ENCODE measurements around the gene USP47. TPM values are rescaled to one million over a fixed set of nuclear protein-coding genes. Genes with fewer than 3 reads are reported as not detected.
A peak's percentile ranks its signal among the peaks of the same experiment; 100 is the strongest.

The USP47 gene
- total RNA-seq, 1 donor from 2014 or later: 54.0 TPM

DNA sequence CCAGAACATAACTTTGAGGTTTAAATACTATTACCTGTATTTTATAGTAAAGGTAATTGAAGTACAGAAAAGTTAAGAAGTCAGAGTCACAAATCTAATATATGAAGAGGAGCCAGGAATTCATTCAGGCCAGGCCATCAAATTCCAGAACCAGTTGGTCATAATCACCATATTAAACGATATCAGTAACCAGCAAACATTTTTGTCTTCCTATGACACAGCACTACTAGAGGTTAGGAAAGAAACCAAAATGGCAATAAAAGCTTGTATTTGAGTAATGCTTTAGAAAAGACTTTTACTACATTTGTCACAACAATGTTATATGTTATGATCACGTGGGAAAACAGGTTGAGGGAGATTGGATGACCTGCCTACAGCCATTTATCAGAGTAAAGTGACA is 104.4 kb downstream of the USP47 start:
- intact Hi-C loops (cut with micrococcal nuclease): no loop called here
- Mint-ChIP-seq H3K4me1 (peaks cover 2% of the 10 kb centered on the region), H3K36me3 (ENCODE audit: low read depth) (peaks cover 27% of the 10 kb centered on the region), H3K27ac (no peak overlapping the region), H3K9me3 (no peaks in the 10 kb centered on the region), H3K27me3 (no peaks in the 10 kb centered on the region), H3K4me3 (no peak overlapping the region)
- DNase-seq: no peak

DNA sequence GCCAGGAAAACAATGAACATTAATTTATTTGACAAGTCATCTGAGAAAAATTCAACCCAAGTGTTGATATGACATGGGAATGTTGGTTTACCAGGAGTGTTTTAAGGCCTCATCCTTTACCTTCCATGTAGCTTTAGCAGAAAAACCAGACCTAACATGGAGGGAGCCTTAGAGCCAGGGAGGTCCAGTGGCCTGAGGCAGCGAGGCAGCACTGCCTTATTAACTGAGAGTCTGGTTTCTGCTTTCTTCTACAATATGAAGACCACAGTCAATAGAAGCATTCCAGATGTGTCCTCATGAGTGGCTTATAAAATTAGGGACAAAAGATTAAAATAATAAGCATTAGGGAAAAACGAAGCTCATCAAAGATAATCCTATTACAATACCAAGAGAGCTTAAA is 105.1 kb downstream of the USP47 start:
- H3K9me3 Mint-ChIP-seq: no peaks in the 10 kb centered on the region
- no peaks in the 10 kb centered on the region for H3K27me3 Mint-ChIP-seq
- intact Hi-C loops (cut with micrococcal nuclease): no loop called here
- DNase-seq: no peak
- peaks cover 2% of the 10 kb centered on the region for H3K4me1 Mint-ChIP-seq
- no peak overlapping the region for H3K27ac Mint-ChIP-seq
- H3K36me3 Mint-ChIP-seq (ENCODE audit: low read depth): peaks cover 31% of the 10 kb centered on the region
- no peak overlapping the region for H3K4me3 Mint-ChIP-seq

DNA sequence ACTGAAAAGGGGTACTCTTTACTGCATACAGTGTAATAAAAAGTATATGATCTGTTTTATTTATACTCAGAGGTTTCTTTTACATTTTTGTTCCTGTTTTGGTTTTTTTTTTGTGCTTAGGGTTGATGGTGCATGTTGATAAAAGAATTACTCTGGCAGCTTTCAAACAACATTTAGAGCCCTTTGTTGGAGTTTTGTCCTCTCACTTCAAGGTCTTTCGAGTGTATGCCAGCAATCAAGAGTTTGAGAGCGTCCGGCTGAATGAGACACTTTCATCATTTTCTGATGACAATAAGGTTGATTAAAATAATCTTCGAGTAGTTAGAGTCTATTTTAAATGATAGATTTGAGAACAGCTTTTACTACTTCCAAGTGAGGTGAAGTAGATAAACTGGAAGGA is 106.1 kb downstream of the USP47 start:
- H3K9me3 Mint-ChIP-seq: no peaks in the 10 kb centered on the region
- H3K27ac Mint-ChIP-seq: no peak overlapping the region
- peaks cover 2% of the 10 kb centered on the region for H3K4me1 Mint-ChIP-seq
- peaks cover 33% of the 10 kb centered on the region for H3K36me3 Mint-ChIP-seq (ENCODE audit: low read depth)
- no peak for DNase-seq
- intact Hi-C loops (cut with micrococcal nuclease): no loop called here
- no peak overlapping the region for H3K4me3 Mint-ChIP-seq
- no peaks in the 10 kb centered on the region for H3K27me3 Mint-ChIP-seq

DNA sequence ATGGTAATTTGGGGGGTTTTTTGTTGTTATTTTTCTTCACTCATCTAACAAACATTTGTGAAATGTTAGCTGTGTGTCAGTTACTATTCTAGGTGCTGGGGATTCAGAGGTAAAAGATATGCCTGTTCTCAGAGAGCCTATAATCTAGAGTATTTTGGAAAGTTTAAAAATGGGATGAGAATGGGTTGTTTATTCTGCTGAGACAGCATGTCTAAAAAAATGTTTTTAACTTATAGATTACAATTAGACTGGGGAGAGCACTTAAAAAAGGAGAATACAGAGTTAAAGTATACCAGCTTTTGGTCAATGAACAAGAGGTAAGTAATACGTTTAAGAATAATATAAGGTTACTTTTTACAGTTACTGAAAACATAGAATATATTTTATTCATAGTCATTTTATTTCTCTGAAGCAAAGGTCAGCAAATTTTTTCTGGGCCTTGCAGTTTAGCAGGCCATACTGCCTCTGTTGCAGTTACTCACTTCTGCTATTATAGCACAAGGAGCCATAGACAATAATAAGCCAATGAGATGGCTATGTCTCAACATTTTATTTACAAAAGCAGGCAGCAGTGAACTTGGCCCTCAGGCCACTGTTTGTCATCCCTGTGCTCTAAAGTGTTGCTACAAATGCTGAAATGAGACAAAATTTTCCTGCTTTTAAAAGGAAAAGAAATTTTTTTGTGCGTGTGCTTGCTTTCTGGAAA is 106.6 kb downstream of the USP47 start:
- Mint-ChIP-seq H3K27ac (no peak overlapping the region), H3K4me3 (no peak overlapping the region), H3K27me3 (no peaks in the 10 kb centered on the region), H3K36me3 (ENCODE audit: low read depth) (peaks cover 35% of the 10 kb centered on the region), H3K9me3 (no peaks in the 10 kb centered on the region), H3K4me1 (peaks cover 2% of the 10 kb centered on the region)
- intact Hi-C loops (cut with micrococcal nuclease): no loop called here
- DNase-seq: no peak

DNA sequence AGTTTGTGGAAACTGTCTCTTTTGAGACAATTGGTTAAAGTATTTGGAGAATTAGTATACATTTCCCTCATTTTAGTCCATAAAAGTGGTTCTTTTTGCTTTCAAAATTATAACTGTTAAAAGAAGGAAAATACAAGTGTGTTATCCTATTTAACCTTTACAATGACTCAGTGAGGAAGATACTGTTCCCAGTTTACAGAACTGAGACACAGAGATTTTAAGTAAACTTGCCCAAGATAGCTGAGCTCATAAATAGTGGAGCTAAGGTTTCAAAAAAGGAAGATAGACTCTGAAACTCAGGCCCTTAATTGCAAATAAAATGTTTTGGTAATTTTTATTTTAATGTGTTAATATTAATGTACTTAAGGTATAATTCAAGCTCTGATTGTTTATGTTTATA is 107.7 kb downstream of the USP47 start:
- no peak overlapping the region for H3K27ac Mint-ChIP-seq

DNA sequence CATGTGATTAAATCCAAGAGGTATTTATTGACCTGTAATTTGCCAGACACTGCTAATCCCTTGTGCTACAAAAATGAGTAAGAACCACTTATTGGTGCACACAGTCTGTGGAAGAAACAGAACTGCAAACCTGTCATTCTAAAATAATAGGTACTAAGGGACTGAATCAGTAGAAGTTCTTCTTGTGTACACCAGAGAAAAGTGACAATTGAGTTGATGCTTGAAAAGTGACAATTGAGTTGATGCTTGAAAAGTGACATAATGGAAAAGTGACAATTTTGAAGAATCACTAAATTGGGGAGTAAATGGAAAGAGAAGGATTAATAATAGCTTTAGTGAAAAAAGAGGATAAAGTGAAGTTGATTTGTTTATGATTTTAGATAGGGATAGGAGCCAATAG is 110.3 kb downstream of the USP47 start:
- Mint-ChIP-seq H3K4me1 (no peaks in the 10 kb centered on the region), H3K4me3 (no peak overlapping the region), H3K9me3 (no peaks in the 10 kb centered on the region), H3K27ac (no peak overlapping the region), H3K36me3 (ENCODE audit: low read depth) (peaks cover 57% of the 10 kb centered on the region), H3K27me3 (no peaks in the 10 kb centered on the region)
- DNase-seq: no peak
- intact Hi-C loops (cut with micrococcal nuclease): no loop called here

More for the DNA sequence above, 107.7 kb downstream of the USP47 start:
- DNase-seq: no peak
- H3K27me3 Mint-ChIP-seq: no peaks in the 10 kb centered on the region
- peaks cover 2% of the 10 kb centered on the region for H3K4me1 Mint-ChIP-seq
- peaks cover 40% of the 10 kb centered on the region for H3K36me3 Mint-ChIP-seq (ENCODE audit: low read depth)
- no peak overlapping the region for H3K4me3 Mint-ChIP-seq
- no peaks in the 10 kb centered on the region for H3K9me3 Mint-ChIP-seq
- intact Hi-C loops (cut with micrococcal nuclease): no loop called here

DNA sequence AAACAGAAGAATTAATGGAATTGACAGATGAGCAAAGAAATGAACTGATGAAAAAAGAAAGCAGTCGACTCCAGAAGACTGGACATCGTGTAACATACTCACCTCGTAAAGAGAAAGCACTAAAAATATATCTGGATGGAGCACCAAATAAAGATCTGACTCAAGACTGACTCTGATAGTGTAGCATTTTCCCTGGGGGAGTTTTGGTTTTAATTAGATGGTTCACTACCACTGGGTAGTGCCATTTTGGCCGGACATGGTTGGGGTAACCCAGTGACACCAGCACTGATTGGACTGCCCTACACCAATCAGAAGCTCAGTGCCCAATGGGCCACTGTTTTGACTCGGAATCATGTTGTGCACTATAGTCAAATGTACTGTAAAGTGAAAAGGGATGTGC is 114.2 kb downstream of the USP47 start:
- H3K4me3 Mint-ChIP-seq: no peak overlapping the region

DNA sequence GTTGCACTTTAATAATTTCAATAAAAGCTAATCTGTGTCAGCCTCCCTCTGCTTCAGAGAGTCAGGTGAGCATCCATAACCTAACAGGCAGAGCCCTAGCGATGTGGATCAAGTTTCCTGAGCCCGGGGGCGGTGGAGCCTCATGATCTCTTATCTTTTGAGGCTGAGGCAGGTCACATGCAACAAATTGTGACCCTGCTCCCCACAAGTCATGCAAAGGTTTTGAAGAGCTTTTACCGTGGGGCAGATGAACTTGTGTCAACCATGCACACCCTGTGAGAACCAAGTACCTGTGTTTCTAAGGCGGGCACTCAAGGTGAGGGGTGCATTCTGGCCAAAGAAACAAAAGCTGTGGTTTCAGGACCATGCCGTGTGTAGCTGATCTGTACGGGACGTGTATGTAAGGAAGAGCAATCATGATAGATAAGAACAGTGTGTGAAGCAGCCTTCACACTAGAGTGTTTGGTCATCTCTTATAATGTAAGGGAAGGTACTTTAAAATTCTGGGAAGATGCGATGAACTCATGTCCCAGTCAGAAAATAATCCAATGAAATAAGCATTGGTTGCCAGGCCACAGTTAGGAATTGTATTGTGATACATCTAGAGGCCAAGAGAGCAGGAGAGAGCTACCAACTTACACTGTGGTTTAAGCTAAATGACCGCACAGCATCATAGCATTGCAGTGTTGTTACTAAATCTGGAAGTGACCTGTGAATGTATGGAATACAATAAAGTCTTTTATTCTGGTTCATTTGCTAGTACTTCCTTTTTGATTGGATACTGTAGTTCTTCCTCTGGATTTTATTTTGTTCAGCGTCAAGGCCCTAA is 116.8 kb downstream of the USP47 start:
- Mint-ChIP-seq H3K4me1 (peaks cover 31% of the 10 kb centered on the region), H3K36me3 (ENCODE audit: low read depth) (peaks cover 33% of the 10 kb centered on the region), H3K27ac (no peak overlapping the region), H3K9me3 (no peaks in the 10 kb centered on the region), H3K4me3 (no peak overlapping the region), H3K27me3 (no peaks in the 10 kb centered on the region)
- intact Hi-C loops (cut with micrococcal nuclease): no loop called here
- DNase-seq: peak; percentile 49

More for the DNA sequence above, 114.2 kb downstream of the USP47 start:
- no peaks in the 10 kb centered on the region for H3K9me3 Mint-ChIP-seq
- intact Hi-C loops (cut with micrococcal nuclease): no loop called here
- no peak overlapping the region for H3K27ac Mint-ChIP-seq
- peaks cover 23% of the 10 kb centered on the region for H3K4me1 Mint-ChIP-seq
- peaks cover 54% of the 10 kb centered on the region for H3K36me3 Mint-ChIP-seq (ENCODE audit: low read depth)
- no peak for DNase-seq
- H3K27me3 Mint-ChIP-seq: no peaks in the 10 kb centered on the region

DNA sequence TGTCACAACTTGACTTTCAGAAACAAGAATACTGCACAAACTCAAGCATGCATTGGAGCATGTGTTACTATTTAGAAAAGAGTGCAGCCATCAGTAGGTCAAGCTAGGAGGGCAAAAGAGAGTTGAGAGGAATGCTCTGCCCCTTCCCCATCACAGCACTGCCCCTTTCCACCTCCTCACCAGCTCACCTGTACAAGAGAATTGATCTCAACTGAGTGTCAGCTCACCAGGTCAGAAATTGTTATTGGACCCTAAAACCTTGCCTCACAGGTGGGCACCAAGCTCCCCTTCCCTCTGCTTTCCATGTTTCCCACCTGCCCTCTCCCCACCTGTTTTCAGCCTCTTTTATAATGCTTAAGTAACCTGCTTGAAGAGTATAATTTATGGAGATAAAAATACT is 117.8 kb downstream of the USP47 start:
- intact Hi-C loops (cut with micrococcal nuclease): no loop called here
- H3K4me3 Mint-ChIP-seq: no peak overlapping the region
- H3K27me3 Mint-ChIP-seq: peaks cover 5% of the 10 kb centered on the region
- no peaks in the 10 kb centered on the region for H3K9me3 Mint-ChIP-seq
- no peak for DNase-seq
- H3K4me1 Mint-ChIP-seq: peaks cover 31% of the 10 kb centered on the region
- peaks cover 27% of the 10 kb centered on the region for H3K36me3 Mint-ChIP-seq (ENCODE audit: low read depth)
- no peak overlapping the region for H3K27ac Mint-ChIP-seq

DNA sequence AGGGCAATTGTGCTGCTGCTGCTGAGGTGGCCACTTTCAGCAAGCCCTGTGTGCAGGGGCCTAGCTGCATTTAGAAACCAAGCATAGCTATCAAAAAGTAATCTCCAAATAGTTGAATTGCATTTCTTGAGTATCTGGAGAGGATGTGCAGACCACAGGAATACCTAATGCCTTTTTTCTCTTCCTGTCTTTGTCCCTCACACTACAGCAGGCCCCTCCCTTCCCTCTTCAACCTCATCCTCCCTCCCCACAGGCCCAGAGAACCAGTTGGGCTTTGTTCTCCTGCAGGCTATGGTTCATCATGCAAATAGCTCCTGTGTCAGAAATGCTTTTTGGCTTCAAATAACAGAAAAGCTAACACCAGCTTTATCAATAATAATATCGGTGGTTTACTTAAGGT is 118.9 kb downstream of the USP47 start:
- intact Hi-C loops (cut with micrococcal nuclease): loop anchor here (10.0 kb wide), 1 partner anchor 324 kb away; no protein-coding TSS in a partner anchor
- Mint-ChIP-seq H3K27me3 (peaks cover 5% of the 10 kb centered on the region), H3K4me3 (peak overlapping the region; percentile 36), H3K27ac (peak overlapping the region; percentile 10), H3K9me3 (no peaks in the 10 kb centered on the region), H3K4me1 (peaks cover 31% of the 10 kb centered on the region), H3K36me3 (ENCODE audit: low read depth) (peaks cover 21% of the 10 kb centered on the region)
- DNase-seq: peak; percentile 80

DNA sequence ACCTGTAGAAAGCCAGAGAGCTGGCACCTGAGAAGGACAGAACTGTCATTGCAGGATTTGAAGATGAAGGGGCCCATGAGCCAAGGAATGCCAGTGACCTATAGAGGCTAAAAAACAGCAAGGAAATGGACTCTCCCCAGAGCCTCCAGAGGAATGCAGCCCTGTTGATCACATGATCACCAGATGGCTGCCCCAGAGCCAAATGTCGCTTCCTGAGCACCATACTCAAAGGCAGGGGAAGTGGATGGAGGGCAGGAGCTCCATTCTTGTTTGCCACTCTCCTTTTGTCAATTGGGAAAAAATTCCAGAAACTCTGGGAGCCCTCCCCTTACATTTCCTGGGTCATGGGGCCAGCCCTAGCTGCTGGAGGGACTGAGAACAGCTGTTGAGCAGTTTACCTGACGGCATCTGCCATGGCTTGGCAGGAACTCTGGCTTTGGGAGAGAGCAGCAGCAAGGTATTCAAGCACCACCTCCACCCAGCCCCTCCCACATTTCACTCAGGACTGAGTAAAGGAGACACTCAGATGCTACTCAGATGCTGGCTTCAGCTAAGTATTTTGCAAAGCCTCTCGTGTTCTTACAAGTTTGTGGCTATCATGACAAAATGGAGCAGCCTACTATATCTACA is 119.7 kb downstream of the USP47 start:
- no peak overlapping the region for H3K27ac Mint-ChIP-seq
- intact Hi-C loops (cut with micrococcal nuclease): loop anchor here (10.0 kb wide), 1 partner anchor 323 kb away; no protein-coding TSS in a partner anchor
- peaks cover 31% of the 10 kb centered on the region for H3K4me1 Mint-ChIP-seq
- no peak overlapping the region for H3K4me3 Mint-ChIP-seq
- H3K36me3 Mint-ChIP-seq (ENCODE audit: low read depth): peaks cover 13% of the 10 kb centered on the region
- peak; percentile 49 for DNase-seq
- no peaks in the 10 kb centered on the region for H3K9me3 Mint-ChIP-seq
- H3K27me3 Mint-ChIP-seq: peaks cover 5% of the 10 kb centered on the region

DNA sequence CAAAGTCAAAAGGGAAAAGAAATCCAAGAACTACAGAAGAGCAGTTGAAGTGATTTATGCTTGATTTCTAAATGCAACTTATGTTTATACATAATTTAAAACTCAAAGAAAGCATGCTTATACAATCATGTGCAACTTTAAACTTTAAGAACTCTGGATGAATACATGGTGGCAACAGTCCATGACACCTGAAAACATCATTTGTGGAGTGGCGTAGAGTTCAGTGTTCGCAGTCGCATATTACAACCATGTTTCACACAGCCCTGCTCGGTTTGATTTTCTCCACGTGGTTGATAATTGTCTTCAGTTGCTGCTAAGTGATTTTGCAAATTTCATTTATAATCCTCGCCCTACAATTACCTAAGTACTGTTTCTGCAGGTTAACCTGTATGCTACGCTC is 121.3 kb downstream of the USP47 start:
- intact Hi-C loops (cut with micrococcal nuclease): loop anchor here (10.0 kb wide), 1 partner anchor 322 kb away; no protein-coding TSS in a partner anchor
- Mint-ChIP-seq H3K4me1 (peaks cover 32% of the 10 kb centered on the region), H3K27me3 (peaks cover 5% of the 10 kb centered on the region), H3K27ac (no peak overlapping the region), H3K36me3 (ENCODE audit: low read depth) (peaks cover 8% of the 10 kb centered on the region), H3K4me3 (no peak overlapping the region), H3K9me3 (no peaks in the 10 kb centered on the region)
- peak; percentile 37 for DNase-seq

DNA sequence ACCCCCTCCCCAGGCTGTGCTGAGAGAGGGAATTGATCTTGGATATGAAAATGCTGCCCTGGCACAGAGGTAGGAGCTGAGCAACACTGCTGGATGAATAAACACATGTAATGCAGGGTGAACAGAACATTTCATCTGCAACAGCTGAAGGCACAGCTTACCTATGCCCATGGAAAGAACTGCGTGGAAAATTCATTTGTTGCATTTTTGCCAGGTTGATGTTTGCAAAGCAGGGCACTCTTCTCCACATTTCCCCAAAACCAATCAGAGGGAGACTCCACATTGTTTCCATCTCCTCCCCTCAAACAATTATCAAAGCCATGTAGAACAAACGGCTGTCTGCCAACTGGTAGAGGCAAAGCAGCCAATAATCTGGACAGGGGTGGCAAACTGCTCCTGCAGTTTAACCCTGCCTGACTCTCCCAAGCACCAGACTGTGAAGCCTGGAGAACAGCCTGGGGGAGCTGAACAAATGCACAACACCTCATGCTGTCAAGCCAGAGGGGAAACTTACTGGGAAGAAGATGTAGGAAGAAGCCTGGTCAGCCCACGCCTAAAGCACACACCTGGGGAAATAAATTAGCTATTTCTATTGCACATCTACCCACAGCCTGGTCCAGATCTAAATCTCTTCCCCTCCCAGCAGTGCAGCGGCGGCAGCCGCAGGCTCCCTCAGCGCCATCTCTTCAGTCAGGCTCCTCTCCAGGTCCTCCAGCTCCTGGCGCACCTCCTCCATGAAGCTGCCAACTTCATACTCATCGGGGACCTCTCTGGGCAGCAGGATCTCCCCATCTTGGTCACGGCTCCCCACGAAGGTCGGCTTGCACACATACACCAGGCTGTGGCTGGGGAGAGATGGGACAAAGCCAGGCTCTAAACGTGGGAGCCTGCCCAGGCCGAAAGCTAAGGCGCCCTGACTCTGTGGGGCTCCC is 122.3 kb downstream of the USP47 start:
- Mint-ChIP-seq H3K27ac (no peak overlapping the region), H3K36me3 (ENCODE audit: low read depth) (peaks cover 2% of the 10 kb centered on the region), H3K9me3 (no peaks in the 10 kb centered on the region), H3K4me1 (peaks cover 27% of the 10 kb centered on the region), H3K27me3 (peaks cover 5% of the 10 kb centered on the region), H3K4me3 (no peak overlapping the region)
- intact Hi-C loops (cut with micrococcal nuclease): loop anchor here (10.0 kb wide), 1 partner anchor 321 kb away; no protein-coding TSS in a partner anchor
- DNase-seq: peak; percentile 51

All from activated CD4-positive, alpha-beta T cell treated with anti-CD3 and anti-CD28 coated beads, Interleukin-2, amount 10 ng/mL, durations not matched to agents 24 days and 14 days (primary cell).